ENCODE measurements around the gene MTHFR.
A peak's percentile ranks its signal among the peaks of the same experiment; 100 is the strongest.

Gene MTHFR

GRCh38 chr1:11805422-11806306 is at the start of gene MTHFR, which contains the start of gene CLCN6 (continued):
- TF ChIP-seq TSHZ1 (tag by site-specific recombination; IDR thresholded peaks at IDR 0.05; ENCODE audit: borderline replicate concordance) (peak; percentile 21; the same call in 1 of the 2 replicates), ZNF776 (tag by site-specific recombination; IDR thresholded peaks at IDR 0.05; ENCODE audit: borderline replicate concordance) (no peak), HOXA7 (CRISPR knock-in tag; IDR thresholded peaks at IDR 0.05; ENCODE audit: borderline replicate concordance) (no peak), BCL11B (tag by site-specific recombination; IDR thresholded peaks at IDR 0.05; ENCODE audit: low read depth) (no peak), ZNF560 (tag by site-specific recombination; IDR thresholded peaks at IDR 0.05; ENCODE audit: borderline replicate concordance) (no peak), REST (tag by site-specific recombination; IDR thresholded peaks at IDR 0.05) (no peak), GLIS2 (tag by site-specific recombination; IDR thresholded peaks at IDR 0.05) (peak; percentile 98), ZNF768 (tag by site-specific recombination; IDR thresholded peaks at IDR 0.05) (no peak), ZNF488 (tag by site-specific recombination; IDR thresholded peaks at IDR 0.05) (no peak), MYNN (tag by site-specific recombination; IDR thresholded peaks at IDR 0.05; ENCODE audit: borderline replicate concordance) (no peak), ZNF837 (tag by site-specific recombination; IDR thresholded peaks at IDR 0.05) (0 out of 2 replicates have a peak, but pooled peaks have one; percentile 59), PRDM1 (tag by site-specific recombination; IDR thresholded peaks at IDR 0.05) (no peak), ZNF654 (tag by site-specific recombination; IDR thresholded peaks at IDR 0.05; ENCODE audit: low read depth) (no peak), MZF1 (tag by site-specific recombination; IDR thresholded peaks at IDR 0.05; ENCODE audit: borderline replicate concordance) (no peak), ZNF311 (tag by site-specific recombination; IDR thresholded peaks at IDR 0.05; ENCODE audit: borderline replicate concordance) (no peak), ZNF112 (tag by site-specific recombination; IDR thresholded peaks at IDR 0.05) (no peak), ZNF501 (tag by site-specific recombination; IDR thresholded peaks at IDR 0.05) (peak; percentile 65), SP2 (tag by site-specific recombination; IDR thresholded peaks at IDR 0.05) (peak; percentile 97), ZNF843 (tag by site-specific recombination; IDR thresholded peaks at IDR 0.05) (peak; percentile 77; the same call in 1 of the 2 replicates), ZNF341 (tag by site-specific recombination; IDR thresholded peaks at IDR 0.05; ENCODE audit: low read depth) (peak; percentile 38; the same call in 1 of the 2 replicates), ZNF426 (tag by site-specific recombination; IDR thresholded peaks at IDR 0.05) (no peak), ZNF571 (tag by site-specific recombination; IDR thresholded peaks at IDR 0.05) (no peak), ZNF335 (tag by site-specific recombination; conservative IDR thresholded peaks at IDR 0.05) (no peak; the same call in none of the 2 replicates), TCF7L2 (IDR thresholded peaks at IDR 0.05; ENCODE audit: borderline replicate concordance, low read depth, low read length) (no peak), GFI1B (tag by site-specific recombination; IDR thresholded peaks at IDR 0.05) (no peak), ELK4 (IDR thresholded peaks at IDR 0.05; ENCODE audit: borderline replicate concordance, low read depth, low read length) (no peak; the same call in 1 of the 2 replicates), GLI4 (tag by site-specific recombination; IDR thresholded peaks at IDR 0.05) (no peak), ZNF404 (tag by site-specific recombination; IDR thresholded peaks at IDR 0.05) (no peak), PRDM6 (tag by site-specific recombination; IDR thresholded peaks at IDR 0.05) (no peak)

Measured in HEK293 (cell line).